PFSK-1 (cell line): Measurements from ENCODE around the gene DYNC1H1.

ENCODE experiments used
- REST ChIP-seq, 2 experiments: IDR thresholded peaks; 2 replicates each; pipeline versions ENCODE4 v1.6.1 to v1.8.0; 2011 to 2012; ENCODE audit warnings: low read depth in 2 of 2, low read length in 2 of 2, control low read depth in 1 of 2, inconsistent platforms in 1 of 2, mild to moderate bottlenecking in 1 of 2, moderate library complexity in 1 of 2; ENCODE audit not compliant: insufficient read depth in 1 of 2
- SIN3A ChIP-seq: IDR thresholded peaks from 2 replicates; pipeline ENCODE4 v1.6.1; 2012; ENCODE audit warnings: mild to moderate bottlenecking, low read length, moderate library complexity, borderline replicate concordance; ENCODE audit not compliant: insufficient read depth
- TAF1 ChIP-seq: IDR thresholded peaks from 2 replicates; pipeline ENCODE4 v1.6.1; 2012; ENCODE audit warnings: low read length, control low read depth, borderline replicate concordance; ENCODE audit not compliant: insufficient read depth

GRCh38 chr14:102000902-102001301, 36.5 kb downstream of the DYNC1H1 start:
- TF ChIP-seq REST (IDR thresholded peaks at IDR 0.05; ENCODE audit: insufficient read depth in 1 of 2, low read depth in 2 of 2, low read length in 2 of 2) (no peak), SIN3A (no peak), TAF1 (no peak)
